Measurements from ENCODE around the gene IL22RA1.

GRCh38 chr1:24139841-24140425 lies 3.0 kb downstream of the IL22RA1 start:
- no peak for TF ChIP-seq EP300 (IDR thresholded peaks at IDR 0.05)
- TF ChIP-seq CTCF (IDR thresholded peaks at IDR 0.05), result no peak
- no peak for TF ChIP-seq POLR2A (IDR thresholded peaks at IDR 0.05)
- TF ChIP-seq POLR2AphosphoS5 (IDR thresholded peaks at IDR 0.05), result no peak
